GM12875 (cell line): ENCODE measurements around the gene PRODH2.

Source experiments
- H3K4me3 ChIP-seq: one replicate; pipeline ENCODE4 v1.5.1; 2011; ENCODE audit warnings: low read depth, low read length, control low read depth
- CTCF ChIP-seq: IDR thresholded peaks from 2 replicates; pipeline ENCODE4 v1.5.1; 2011; ENCODE audit warnings: low read depth, mild to moderate bottlenecking, control low read depth, inconsistent platforms, low read length, moderate library complexity, borderline replicate concordance; ENCODE audit not compliant: insufficient read depth

Gene PRODH2

GRCh38 chr19:35757231-35757748 lies 55.4 kb downstream of the PRODH2 start:
- no peak for TF ChIP-seq CTCF
- peak overlapping the region; percentile 90 for H3K4me3 ChIP-seq

GRCh38 chr19:35756377-35757230 lies 56.0 kb downstream of the PRODH2 start, which contains the start of gene HSPB6:
TSS of gene HSPB6 (minus strand) at chr19:35757029. CDS start at chr19:35757008, 21 bp downstream.
- TF ChIP-seq CTCF, result no peak
- peak within 1 kb of the TSS; percentile 90 for H3K4me3 ChIP-seq

- TF ChIP-seq CTCF, result no peak
- H3K4me3 ChIP-seq, result no peak overlapping the region
Observed at GRCh38 chr19:35755550-35756376, 56.9 kb downstream of the PRODH2 start.

GRCh38 chr19:35755131-35755549 lies 57.5 kb downstream of the PRODH2 start:
- TF ChIP-seq CTCF, result no peak
- no peak overlapping the region for H3K4me3 ChIP-seq

GRCh38 chr19:35754370-35755130 lies 58.1 kb downstream of the PRODH2 start:
- H3K4me3 ChIP-seq, result no peak overlapping the region
- no peak for TF ChIP-seq CTCF

- no peak overlapping the region for H3K4me3 ChIP-seq
- TF ChIP-seq CTCF, result no peak
Observed at GRCh38 chr19:35753634-35754369, 58.8 kb downstream of the PRODH2 start.
